ENCODE results near the gene UCP1. TPM values are rescaled to one million over a fixed set of nuclear protein-coding genes. Genes with fewer than 3 reads are reported as not detected.

Gene UCP1
- total RNA-seq, 1 donor from 2014 or later, result 0.34 TPM

DNA sequence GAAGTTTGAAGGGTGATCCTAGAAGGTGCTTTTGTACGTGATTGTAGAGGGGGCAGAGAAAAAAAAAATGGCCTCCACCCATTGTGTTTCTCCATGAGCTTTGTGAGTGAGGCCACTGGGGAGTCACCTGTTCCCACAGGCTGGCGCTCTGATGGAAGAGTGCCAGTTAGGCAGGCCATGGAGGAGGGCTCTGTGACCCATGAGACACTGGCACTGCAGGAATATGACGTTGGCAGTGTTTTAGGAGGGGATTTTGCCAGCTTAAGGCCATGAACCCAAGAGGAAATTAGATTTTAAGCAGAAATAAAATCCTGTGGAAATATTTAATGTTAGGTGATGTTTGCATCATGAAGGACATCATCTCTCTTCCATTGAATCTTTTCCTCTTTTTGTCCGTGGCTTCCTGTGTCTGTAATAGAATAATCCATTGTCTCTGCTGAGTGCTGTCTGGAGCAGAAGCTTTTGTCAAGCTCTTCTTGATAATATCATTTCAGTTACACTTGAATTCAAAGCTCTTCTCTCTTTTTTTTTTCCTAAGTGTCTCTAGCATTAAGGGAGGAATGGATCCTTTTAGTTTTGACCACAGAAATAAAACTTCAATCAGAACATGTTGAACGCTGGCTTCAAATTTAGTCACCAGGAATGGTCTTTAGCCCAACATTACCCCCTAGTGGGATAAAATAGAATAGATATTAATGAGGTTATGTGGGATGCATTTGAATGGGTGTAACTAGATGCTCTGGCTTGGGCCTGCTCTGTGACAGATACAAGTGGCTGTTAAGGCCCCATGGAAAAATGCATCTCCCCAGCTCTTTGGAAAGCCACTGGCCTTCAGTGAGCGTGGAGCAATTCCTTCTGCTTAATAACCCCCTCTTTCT, 41.0 kb upstream of the UCP1 start:
- no peaks in the 10 kb centered on the region for H3K27me3 Mint-ChIP-seq (ENCODE audit: low read depth, unreplicated experiment)
- H3K9me3 Mint-ChIP-seq (ENCODE audit: unreplicated experiment), result no peaks in the 10 kb centered on the region
- H3K4me1 Mint-ChIP-seq (ENCODE audit: low read depth, unreplicated experiment), result peaks cover 12% of the 10 kb centered on the region
- peak overlapping the region; percentile 59 for H3K27ac Mint-ChIP-seq (ENCODE audit: unreplicated experiment)
- TF ChIP-seq EZH2 (IDR thresholded peaks at IDR 0.05; ENCODE audit: insufficient read depth, low read length), result no peak
- TF ChIP-seq, protein P1, sequence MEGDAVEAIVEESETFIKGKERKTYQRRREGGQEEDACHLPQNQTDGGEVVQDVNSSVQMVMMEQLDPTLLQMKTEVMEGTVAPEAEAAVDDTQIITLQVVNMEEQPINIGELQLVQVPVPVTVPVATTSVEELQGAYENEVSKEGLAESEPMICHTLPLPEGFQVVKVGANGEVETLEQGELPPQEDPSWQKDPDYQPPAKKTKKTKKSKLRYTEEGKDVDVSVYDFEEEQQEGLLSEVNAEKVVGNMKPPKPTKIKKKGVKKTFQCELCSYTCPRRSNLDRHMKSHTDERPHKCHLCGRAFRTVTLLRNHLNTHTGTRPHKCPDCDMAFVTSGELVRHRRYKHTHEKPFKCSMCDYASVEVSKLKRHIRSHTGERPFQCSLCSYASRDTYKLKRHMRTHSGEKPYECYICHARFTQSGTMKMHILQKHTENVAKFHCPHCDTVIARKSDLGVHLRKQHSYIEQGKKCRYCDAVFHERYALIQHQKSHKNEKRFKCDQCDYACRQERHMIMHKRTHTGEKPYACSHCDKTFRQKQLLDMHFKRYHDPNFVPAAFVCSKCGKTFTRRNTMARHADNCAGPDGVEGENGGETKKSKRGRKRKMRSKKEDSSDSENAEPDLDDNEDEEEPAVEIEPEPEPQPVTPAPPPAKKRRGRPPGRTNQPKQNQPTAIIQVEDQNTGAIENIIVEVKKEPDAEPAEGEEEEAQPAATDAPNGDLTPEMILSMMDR (IDR thresholded peaks at IDR 0.05; ENCODE audit: insufficient read depth, low read depth, low read length), result peak; percentile 56
- Histone ChIP-seq H3K4me1 (ENCODE audit: insufficient read depth, low read length) (no peaks in the 10 kb centered on the region), H3K9ac (ENCODE audit: low read length) (peak overlapping the region; percentile 19), H3K79me2 (ENCODE audit: insufficient read depth, low read length) (no peaks in the 10 kb centered on the region), H3K27ac (ENCODE audit: low read depth, low read length) (no peak overlapping the region), H3K27me3 (ENCODE audit: insufficient read depth, low read length) (no peaks in the 10 kb centered on the region), H3K4me3 (ENCODE audit: insufficient read depth, low read depth, low read length) (no peak overlapping the region), H3K4me2 (ENCODE audit: low read length) (peak overlapping the region; percentile 28), H3K36me3 (ENCODE audit: insufficient read depth, low read length) (no peaks in the 10 kb centered on the region), H2AFZ (ENCODE audit: low read depth, low read length) (peak overlapping the region; percentile 49), H4K20me1 (ENCODE audit: insufficient read depth, low read length) (no peaks in the 10 kb centered on the region), H3K9me3 (ENCODE audit: insufficient read depth, low read depth, low read length) (no peaks in the 10 kb centered on the region)
- H3K36me3 Mint-ChIP-seq (ENCODE audit: low read depth, unreplicated experiment), result no peaks in the 10 kb centered on the region
- no peak overlapping the region for H3K4me3 Mint-ChIP-seq (ENCODE audit: unreplicated experiment)
- FAIRE-seq (peak; percentile 84), DNase-seq (ENCODE audit: low read depth) (peak; percentile 29)

DNA sequence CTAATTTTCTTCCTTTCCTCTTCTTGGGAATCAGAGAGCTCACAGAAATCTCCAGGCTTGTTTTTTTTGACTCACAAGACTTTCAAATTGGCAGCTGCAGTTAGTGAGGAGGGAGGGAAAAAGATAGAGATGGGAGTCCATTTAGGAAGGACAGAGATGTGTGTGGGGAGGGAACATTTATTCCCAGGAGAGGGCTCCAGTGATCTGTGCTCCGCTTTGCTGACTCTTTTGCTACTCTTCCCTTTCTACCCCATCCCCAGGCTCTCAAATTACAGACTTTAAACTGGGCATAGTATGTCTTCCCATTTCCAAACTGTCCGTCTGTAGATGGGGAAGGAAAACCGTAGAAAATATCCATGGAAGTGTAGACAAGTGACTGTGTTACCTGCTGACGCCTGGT, 39.1 kb upstream of the UCP1 start:
- Mint-ChIP-seq H3K36me3 (ENCODE audit: low read depth, unreplicated experiment) (no peaks in the 10 kb centered on the region), H3K27me3 (ENCODE audit: low read depth, unreplicated experiment) (no peaks in the 10 kb centered on the region), H3K27ac (ENCODE audit: unreplicated experiment) (no peak overlapping the region), H3K9me3 (ENCODE audit: unreplicated experiment) (no peaks in the 10 kb centered on the region), H3K4me1 (ENCODE audit: low read depth, unreplicated experiment) (peaks cover 12% of the 10 kb centered on the region), H3K4me3 (ENCODE audit: unreplicated experiment) (no peak overlapping the region)
- H3K4me1 ChIP-seq (ENCODE audit: insufficient read depth, low read length), result no peaks in the 10 kb centered on the region
- no peaks in the 10 kb centered on the region for H3K27me3 ChIP-seq (ENCODE audit: insufficient read depth, low read length)
- H4K20me1 ChIP-seq (ENCODE audit: insufficient read depth, low read length), result no peaks in the 10 kb centered on the region
- TF ChIP-seq EZH2 (IDR thresholded peaks at IDR 0.05; ENCODE audit: insufficient read depth, low read length), result no peak
- TF ChIP-seq, protein P1 (IDR thresholded peaks at IDR 0.05; ENCODE audit: insufficient read depth, low read depth, low read length), result no peak
- DNase-seq (ENCODE audit: low read depth), result no peak
- H3K36me3 ChIP-seq (ENCODE audit: insufficient read depth, low read length), result no peaks in the 10 kb centered on the region
- H3K79me2 ChIP-seq (ENCODE audit: insufficient read depth, low read length), result no peaks in the 10 kb centered on the region
- no peak overlapping the region for H3K27ac ChIP-seq (ENCODE audit: low read depth, low read length)
- no peak overlapping the region for H3K4me3 ChIP-seq (ENCODE audit: insufficient read depth, low read depth, low read length)
- no peak for FAIRE-seq
- H3K9me3 ChIP-seq (ENCODE audit: insufficient read depth, low read depth, low read length), result no peaks in the 10 kb centered on the region
- no peak overlapping the region for H3K4me2 ChIP-seq (ENCODE audit: low read length)
- no peak overlapping the region for H3K9ac ChIP-seq (ENCODE audit: low read length)
- H2AFZ ChIP-seq (ENCODE audit: low read depth, low read length), result no peak overlapping the region

DNA sequence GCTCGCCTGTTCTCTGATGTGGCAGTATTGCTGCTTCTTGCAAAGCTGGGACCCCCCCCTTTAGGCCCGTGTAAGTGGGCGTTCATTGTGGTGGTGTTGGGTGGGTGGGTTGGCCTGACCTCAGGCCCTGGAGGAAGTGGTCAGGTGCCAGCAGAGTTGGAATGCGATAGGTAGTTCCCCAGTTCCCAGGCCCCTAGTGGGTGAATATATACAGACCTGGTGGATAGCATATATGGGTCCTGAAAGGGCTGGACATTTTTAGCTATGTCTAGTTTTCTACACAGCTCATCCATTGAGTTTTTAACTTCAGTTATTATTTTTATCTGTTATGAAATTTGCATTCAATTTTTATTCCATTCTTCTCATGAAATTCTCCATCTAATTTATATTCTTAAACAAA, 35.8 kb upstream of the UCP1 start:
- Histone ChIP-seq H3K9ac (ENCODE audit: low read length) (no peak overlapping the region), H3K79me2 (ENCODE audit: insufficient read depth, low read length) (no peaks in the 10 kb centered on the region), H3K9me3 (ENCODE audit: insufficient read depth, low read depth, low read length) (no peaks in the 10 kb centered on the region), H3K4me1 (ENCODE audit: insufficient read depth, low read length) (no peaks in the 10 kb centered on the region), H3K4me2 (ENCODE audit: low read length) (no peak overlapping the region), H3K27ac (ENCODE audit: low read depth, low read length) (no peak overlapping the region), H4K20me1 (ENCODE audit: insufficient read depth, low read length) (no peaks in the 10 kb centered on the region), H3K4me3 (ENCODE audit: insufficient read depth, low read depth, low read length) (no peak overlapping the region), H3K27me3 (ENCODE audit: insufficient read depth, low read length) (peaks cover 2% of the 10 kb centered on the region), H3K36me3 (ENCODE audit: insufficient read depth, low read length) (no peaks in the 10 kb centered on the region), H2AFZ (ENCODE audit: low read depth, low read length) (no peak overlapping the region)
- FAIRE-seq (no peak), DNase-seq (ENCODE audit: low read depth) (no peak)
- Mint-ChIP-seq H3K4me1 (ENCODE audit: low read depth, unreplicated experiment) (peaks cover 1% of the 10 kb centered on the region), H3K27me3 (ENCODE audit: low read depth, unreplicated experiment) (peaks cover 2% of the 10 kb centered on the region), H3K27ac (ENCODE audit: unreplicated experiment) (no peak overlapping the region), H3K9me3 (ENCODE audit: unreplicated experiment) (no peaks in the 10 kb centered on the region), H3K4me3 (ENCODE audit: unreplicated experiment) (no peak overlapping the region), H3K36me3 (ENCODE audit: low read depth, unreplicated experiment) (no peaks in the 10 kb centered on the region)
- TF ChIP-seq, protein P1 (IDR thresholded peaks at IDR 0.05; ENCODE audit: insufficient read depth, low read depth, low read length), result no peak
- no peak for TF ChIP-seq EZH2 (IDR thresholded peaks at IDR 0.05; ENCODE audit: insufficient read depth, low read length)

Measured in astrocyte (in vitro differentiated cells and primary cell).